Hindlimb muscle (tissue), 1 donor: ENCODE measurements around the gene CTDSPL2. TPM values are rescaled to one million over a fixed set of nuclear protein-coding genes. Genes with fewer than 3 reads are reported as not detected.
"Not testable (repeated sequence)": the region's sequence is repeated elsewhere in the genome, so short reads cannot be mapped to it uniquely, and the experiment has no call there.

Experiments
- DNase-seq: peaks from one replicate; pipeline ENCODE4 v3.0.0-alpha.2; 2013
- polyA plus RNA-seq: library from polyadenylated mRNA; unstranded; fragments of 120-200 nt; gene quantifications from one replicate; pipeline ENCODE4 v1.2.1, GENCODE V29; 2013; ENCODE audit not compliant: insufficient read length

The CTDSPL2 gene
- polyA plus RNA-seq, 1 donor: 41.7 TPM

DNA sequence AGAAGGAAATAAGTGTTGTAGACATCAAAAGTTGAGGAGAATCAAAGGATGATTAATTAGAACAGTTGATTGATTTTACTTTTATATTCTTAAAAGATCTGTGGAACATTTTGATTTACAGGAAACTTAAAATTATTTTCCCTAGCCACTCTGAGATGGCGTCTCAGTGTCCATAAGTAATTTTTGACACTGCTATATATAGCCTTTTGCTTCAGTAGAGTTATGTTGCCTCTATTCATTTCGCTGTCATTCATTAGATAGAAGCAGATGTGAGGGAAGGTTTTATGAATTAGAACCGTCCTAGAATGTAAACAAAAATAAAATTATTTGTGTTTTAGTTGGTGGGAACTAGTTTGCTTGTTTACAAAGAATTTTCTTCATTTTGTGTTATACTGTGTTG lies 58.5 kb downstream of the CTDSPL2 start:
- DNase-seq: no peak

DNA sequence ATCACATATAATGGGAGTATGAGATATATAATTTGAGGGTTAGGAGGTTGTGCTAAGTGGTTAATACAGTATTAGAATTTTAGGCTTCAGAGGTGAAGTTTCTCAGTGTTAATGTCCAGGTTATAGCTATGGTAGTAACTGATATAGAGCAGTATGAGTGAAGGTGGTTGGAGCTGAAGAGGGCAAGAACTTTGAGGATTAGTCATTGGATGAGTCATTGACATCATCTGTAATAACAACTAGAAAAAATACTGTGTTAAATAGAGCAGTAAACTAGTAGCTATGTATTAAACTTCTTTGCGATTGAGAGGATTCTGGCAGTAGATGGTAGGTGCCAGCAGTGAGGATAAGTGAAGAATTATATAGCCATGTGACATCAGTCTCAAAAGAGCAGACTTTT lies 62.0 kb downstream of the CTDSPL2 start:
- no peak for DNase-seq

DNA sequence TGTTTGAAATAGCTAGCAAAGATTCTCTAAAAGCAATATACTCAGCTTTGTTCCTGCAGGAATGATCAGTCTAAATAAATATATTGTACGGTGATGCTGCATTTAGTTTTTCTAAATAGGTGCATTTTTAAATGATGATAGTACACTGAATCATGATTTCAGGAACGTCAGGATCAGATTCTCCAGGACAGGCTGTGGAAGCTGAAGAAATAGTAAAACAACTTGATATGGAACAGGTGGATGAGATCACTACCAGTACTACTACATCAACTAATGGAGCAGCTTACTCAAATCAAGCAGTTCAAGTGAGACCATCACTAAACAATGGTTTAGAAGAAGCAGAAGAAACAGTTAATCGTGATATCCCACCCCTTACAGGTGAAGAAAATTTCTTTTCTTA lies 63.2 kb downstream of the CTDSPL2 start:
- no peak for DNase-seq

DNA sequence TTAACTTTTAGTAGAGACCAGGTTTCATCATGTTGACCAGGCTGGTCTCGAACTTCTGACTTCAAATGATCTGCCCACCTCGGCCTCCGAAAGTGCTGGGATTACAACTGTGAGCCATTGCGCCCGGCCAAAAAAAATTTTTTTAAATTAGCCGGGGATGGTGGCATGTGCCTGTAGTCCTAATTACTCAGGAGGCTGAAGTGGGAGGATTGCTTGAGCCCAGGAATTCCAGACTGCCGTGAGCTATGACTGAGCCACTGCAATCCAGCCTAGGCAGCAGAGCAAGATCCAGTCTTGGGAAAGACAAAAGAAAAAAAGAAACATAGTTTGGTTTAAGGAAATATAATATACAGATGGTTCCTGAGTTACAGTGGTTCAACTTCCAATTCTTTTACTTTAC lies 64.6 kb downstream of the CTDSPL2 start:
- DNase-seq: no peak

DNA sequence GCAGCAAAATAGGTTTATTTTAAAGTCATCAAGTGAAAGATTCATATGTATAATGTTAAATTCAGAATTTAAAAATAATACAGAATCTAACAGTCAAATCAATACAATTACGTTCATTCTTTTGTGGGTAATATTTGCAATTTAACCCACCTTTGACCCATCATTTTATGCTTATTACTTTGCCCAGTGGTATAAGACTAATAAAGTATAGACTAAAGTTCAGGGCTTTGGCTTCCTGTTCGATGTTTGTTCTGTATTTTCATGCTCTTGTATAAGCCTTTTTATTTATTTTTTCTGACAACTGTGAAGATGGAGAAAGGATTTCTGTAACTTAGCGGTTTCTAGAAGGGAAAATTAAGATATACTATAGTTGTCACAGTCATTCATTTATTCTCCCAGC lies 65.2 kb downstream of the CTDSPL2 start:
- DNase-seq: no peak

DNA sequence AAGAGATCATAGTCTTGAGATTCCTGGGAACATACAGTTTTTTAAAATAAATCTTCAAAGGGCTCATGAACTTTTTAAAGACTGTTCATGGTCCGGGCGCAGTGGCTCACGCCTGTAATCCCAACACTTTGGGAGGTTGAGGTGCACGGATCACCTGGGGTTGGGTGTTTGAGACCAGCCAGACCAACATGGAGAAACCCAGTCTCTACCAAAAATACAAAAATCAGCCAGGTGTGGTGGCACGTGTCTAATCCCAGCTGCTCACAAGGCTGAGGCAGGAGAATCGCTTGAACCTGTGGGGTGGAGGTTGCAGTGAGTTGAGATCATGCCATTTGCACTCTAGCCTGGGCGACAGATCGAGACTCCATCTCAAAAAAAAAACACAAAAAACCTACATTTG lies 68.1 kb downstream of the CTDSPL2 start:
- no peak for DNase-seq

DNA sequence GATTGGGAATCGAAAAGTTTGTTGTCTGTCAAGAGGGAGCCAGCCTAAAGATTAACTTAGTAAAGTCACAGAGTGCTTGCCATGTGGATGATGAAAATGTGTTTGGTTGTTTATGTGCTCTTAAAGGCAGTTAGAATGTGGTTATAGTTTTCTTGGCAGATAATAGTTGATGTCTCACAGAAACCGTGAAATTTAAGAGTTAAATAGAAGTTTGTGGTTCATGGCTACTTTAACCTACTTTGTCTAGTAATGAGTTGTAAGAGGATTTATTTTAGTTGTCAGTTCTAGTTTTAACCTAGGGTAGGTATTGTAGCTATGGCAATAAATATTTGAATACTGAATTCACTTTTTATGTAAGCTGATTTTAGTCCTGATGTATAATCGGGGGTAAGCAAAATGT lies 73.1 kb downstream of the CTDSPL2 start:
- DNase-seq: no peak

DNA sequence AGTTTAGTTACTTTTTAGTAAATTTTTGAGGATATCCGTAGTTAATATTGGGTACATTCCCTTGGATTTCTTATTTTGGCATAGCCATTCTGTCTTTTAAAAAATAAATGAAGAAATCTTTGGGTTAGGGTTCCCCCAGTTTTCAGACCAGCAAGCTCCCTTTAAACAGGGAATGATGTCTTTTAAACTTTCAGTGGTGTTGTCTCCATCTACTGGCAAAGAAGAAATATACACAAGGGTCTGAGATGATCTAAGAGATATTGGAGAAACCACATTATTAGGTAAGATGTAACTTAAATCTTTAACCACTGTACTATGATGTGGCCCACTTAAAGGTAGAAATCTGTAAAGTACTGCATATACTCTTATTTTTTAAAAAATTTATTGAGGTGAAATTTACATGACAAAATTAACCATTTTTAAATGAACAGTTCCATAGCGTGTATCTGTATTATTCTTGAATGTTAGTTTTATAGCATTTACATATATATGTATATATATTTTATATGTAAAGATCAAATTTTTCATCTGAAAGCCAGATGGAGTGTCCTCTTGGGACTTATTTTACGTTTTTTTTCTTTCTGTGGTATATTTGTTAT lies 74.4 kb downstream of the CTDSPL2 start:
- DNase-seq: peak; percentile 17

DNA sequence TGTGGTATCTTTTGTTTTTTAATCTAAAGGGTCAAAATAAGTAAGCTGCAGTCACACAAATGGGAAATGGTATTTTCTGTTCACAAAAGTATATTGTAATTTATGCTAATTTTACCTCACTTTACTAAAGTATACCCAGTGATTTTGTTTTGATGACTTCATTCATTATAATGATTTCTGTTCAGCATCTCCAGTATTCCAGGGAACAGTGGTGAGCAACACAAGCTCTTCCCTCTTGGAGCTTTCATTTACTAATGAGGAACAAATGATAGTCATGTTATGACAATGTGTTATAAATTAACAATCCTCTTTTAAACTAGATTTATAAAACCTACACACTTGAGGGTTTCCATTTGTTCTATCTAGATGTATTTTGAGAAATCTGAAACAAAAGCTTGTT lies 89.0 kb downstream of the CTDSPL2 start:
- no peak for DNase-seq

DNA sequence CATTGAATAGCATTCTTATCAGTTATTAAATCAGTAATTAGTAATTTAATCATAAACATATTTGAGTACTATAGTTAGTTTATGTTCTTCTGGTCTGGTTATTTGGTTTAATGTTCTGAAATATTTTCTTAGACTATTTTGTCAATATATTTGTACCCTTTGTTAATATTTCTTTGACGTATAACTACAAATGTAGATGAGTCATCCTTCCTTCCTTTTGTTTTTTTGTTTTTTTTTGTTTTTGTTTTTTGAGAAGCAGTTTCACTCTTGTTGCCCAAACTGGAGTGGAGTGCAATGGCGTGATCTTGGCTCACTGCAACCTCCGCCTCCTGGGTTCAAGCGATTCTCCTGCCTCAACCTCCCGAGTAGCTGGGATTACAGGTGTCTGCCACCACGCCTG lies 92.1 kb downstream of the CTDSPL2 start:
- DNase-seq: no peak

DNA sequence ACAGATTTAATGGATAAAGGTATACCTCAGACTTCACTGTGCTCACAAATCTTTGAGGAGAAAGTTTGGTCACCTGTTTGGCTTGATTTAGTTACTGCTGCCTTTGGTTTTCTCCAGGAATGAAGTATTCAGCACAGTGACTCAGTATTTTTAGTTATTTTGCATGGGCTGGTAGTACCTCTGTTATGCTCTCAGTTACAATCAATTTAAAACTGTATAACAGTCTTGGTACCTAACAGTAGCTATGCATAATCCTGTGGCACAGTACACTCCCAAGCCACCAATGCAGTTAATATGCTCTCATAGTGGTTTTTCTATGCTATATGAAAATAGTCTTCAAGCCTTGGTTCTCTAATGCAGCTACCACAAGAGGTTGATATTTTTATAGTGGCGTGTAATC lies 97.6 kb downstream of the CTDSPL2 start:
- no peak for DNase-seq

DNA sequence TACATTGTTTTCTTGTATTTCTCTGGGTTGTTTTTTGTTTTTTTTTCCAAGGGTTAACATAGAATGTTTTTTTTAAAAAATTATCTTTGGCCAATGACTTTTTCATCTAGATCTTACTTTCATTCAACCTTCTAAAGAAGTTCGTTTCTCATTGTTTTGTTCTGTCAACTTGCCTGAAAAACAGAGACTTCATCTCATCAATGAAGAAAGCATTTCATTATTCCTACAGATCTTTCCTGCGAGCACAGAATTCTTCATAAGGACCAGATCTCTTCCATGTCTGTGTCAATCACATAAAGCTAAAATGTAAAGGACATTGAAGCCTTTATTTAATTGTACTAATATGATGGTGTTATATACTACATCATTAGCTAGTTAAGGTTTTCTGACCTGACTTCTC lies 99.8 kb downstream of the CTDSPL2 start:
- no peak for DNase-seq

DNA sequence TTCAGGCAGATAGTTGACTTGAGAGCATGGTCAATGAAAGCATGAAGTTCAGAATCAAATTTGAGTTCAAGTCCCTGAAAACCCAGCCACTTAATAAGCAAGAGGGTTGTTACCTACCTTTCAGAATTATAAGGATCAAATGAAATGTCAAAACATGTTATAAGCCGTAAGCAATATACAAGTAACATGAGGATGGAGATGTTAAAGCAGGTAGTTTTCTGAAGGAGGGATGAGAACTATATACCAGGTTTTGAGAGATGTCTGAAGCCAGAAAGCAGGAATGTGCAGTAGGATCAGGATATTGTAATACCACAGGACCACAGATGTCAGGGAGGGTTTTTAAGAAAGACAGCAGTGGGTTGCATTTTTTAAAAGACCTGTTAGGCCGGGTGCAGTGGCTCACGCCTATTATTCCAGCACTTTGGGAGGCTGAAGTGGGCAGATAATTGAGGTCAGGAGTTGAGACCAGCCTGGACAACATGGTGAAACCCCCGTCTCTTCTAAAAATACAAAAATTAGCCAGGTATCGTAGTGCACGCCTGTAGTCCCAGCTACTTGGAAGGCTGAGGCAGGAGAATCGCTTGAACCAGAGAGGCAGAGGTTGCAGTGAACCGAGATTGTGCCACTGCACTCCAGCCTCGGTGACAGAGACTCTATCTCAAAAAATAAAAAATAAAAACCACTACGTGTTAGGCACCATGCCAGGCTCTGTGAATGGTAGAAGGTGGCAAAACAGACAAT lies 102.6 kb downstream of the CTDSPL2 start:
- no peak for DNase-seq

DNA sequence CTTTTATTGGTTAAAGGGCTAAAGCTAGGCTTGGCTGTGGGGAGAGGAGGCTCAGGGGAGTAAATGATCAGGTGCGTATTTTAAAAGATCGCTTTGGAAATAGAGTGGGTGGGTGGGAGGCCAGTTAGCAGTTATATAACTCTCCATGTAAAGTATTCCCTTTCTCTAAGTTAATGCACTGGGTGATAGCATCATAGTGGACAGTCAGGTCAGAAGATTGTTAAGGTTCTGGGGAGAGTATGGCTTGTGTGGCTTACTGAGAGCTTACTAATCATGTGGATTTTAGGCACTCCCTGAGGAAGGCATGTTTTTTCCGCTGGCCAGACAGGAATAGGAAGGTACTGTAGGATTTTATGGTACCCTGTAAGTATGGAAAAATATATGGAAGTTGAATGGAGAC lies 103.2 kb downstream of the CTDSPL2 start:
- DNase-seq: no peak

DNA sequence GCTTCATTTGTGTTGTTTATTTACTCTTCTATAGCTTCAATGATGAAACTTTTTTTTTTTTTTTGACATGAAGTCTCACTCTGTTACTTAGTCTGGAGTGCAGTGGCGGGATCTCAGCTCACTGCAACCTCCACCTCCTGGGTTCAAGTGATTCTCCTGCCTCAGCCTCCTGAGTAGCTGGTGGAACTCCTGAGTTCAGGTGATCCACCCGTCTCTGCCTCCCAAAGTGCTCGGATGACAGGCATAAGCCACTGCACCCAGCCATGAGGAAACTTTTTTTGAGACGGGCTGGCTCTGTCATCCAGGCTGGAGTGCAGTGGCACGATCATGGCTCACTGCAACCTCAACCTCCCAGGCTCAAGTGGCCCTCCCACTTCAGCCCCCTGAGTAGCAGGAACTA lies 104.8 kb downstream of the CTDSPL2 start:
- not testable (repeated sequence) for DNase-seq

DNA sequence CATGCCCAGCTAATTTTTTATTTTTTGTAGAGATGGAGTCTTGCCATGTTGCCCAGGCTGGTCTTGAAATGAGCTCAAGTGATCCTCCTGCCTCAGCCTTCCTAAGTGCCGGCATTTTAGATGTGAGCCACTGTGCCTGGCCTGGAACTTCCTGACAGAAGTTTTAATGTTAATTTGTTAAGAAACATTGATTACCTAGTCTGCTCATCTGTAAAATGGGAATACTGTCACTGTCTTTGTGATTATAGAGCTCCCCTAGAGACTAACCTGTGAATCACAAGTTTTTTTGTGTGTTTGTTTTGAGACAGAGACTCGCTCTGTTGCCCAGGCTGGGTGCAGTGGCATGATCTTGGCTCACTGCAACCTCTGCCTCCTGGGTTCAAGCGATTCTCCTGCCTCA lies 105.3 kb downstream of the CTDSPL2 start:
- no peak for DNase-seq

DNA sequence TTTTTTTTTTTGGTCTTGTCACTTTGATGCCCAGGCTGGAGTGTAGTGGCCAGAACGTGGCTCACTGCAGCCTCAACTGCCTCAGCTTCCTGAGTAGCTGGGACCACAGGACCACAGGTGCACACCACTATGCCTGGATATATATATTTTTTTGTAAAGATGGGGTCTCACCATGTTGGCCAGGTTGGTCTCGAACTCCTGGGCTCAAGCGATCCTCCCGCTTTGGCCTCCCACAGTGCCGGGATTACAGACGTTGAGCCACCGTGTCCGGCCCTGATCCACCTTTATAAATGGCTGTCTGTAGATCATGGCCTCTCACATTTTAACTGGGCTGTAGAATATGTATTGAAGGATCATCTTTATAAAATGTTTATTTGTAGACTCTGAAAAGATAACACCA lies 107.7 kb downstream of the CTDSPL2 start:
- no peak for DNase-seq

DNA sequence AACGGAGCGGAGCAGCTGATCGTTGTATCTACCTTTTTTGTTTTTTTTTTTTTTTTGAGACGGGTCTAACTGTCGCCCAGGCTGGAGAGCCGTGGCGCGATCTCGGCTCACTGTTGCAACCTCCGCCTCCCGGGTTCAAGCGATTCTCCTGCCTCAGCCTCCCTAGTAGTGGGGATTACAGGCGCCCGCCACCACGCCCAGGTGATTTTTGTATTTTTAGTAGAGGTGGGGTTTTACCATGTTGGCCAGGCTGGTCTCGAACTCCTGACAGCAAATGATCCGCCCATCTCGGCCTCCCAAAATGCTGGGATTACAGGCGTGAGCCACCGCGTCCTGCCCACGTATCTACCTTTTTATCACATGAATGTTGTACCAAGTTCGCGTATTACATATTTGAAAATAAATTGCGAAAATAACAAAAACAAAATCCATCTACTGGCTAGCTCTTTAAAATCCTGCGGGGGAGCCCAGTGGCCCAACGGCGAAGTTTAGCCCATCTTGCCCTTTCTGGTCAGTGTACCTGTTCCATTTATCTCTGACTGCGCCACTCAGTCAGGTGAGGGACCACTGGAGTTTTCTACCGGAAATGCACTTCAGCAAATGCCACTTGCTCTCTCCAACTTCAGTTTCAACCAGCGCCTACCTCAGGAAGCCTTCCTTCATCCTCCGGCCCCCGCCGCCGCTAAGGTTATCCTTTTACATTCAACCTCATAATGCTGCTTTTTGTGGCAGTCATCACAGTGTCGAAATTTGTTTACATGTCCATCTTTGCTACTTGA lies 108.3 kb downstream of the CTDSPL2 start:
- DNase-seq: no peak

DNA sequence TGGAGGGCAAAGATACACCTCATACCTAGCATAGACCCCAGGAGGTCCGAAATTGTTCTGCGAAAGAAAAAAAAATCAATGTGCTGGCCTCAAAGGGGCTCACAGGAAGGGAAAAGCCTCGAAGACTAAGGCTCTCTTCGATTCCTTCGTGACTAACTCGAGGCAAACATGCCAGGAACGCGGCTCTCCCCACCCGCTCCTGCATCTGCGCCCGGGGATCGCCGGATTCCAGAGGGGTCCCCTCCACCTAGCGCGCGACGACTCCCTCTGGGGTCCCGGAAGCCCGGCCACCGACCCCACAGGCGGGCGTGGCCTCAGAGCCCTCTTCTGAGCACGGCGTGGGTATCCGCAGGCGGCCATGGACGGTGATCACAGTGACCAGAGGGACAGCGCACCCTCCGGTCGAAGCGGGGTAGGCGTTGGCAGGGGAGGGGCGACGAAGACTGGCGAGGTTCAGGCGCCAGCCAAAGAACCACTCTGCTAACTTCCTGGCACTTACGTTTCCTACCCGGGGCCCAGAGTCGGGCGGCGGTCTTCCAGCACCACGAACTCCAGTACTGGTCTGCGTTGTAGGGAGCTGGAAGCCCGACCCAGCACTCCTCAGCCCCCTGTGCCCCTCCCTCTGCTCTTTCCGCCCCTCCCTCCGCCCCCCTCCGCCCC lies 109.0 kb downstream of the CTDSPL2 start:
- no peak for DNase-seq

DNA sequence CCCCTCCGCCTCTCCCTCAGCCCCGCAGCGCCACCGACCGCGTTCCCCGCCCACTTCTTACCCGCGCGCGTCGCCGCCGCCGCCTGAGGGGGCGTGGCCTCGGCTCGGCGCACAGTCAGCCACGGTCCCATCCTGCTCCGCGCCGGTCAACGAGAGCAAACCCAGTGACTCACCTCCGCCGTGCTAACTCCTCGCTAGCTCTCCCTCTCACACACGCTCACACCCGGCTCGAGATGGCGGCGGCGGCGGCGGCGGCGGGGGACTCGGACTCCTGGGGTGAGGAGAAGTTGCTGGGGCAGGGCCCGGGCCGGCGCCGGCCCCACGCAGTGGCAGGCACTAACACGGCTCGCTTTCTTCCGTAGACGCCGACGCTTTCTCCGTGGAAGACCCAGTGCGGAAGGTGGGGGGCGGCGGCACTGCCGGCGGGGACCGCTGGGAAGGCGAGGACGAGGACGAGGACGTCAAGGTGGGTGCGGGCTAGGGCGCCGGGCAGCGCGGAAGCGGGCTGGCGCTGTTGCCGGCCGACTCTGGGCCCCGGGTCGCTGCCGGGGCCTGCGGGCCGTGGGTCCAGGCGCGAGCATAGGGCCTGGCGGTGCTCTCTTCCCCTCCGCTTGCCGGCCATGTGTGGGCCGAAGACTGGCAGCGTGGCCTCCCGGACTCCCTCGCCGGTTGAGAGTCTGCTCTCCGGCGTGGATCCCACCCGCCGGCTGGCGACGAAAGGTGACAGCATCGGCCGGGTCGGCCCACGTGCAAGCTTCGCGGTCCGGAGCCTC lies 109.7 kb downstream of the CTDSPL2 start, which contains the start of gene EIF3J:
TSS of gene EIF3J (plus strand) at position 186 of the 773 bp plus-strand sequence. CDS start at position 234, 48 bp downstream.
- peak; percentile 97 for DNase-seq

DNA sequence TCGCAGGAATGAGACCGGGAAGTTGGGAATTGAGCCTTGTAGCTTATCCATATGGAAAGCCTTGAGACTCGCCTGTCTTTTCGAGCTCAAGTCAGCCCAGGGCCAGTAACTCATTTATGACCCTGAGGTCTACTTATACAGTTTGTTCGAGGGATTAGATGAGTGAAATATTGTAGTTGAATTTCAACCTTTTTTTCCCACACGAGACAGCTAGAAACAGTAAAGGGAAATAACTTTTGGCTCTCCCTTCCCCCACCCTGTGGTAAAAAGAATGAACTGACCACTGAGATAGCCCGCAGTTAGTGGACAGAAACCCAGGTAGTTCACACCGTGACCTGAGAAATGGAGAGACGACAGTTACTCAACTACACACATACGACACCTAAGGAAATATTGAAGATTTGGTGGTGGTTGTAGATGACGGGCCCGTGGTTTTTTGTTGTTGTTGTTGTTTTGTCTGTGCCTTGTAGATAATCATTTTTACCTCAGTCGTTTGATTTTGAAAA lies 110.4 kb downstream of the CTDSPL2 start:
- DNase-seq: no peak
